SIG-M5 treated with dmso at 0.1 percent for 504 hours (cell line): ENCODE results near the gene CEBPA.

Experiments
- DNase-seq: peaks from one replicate; lab custom pipeline; 2025; ENCODE audit not compliant: unreplicated experiment; lab: John Stamatoyannopoulos, UW

Gene CEBPA

DNA sequence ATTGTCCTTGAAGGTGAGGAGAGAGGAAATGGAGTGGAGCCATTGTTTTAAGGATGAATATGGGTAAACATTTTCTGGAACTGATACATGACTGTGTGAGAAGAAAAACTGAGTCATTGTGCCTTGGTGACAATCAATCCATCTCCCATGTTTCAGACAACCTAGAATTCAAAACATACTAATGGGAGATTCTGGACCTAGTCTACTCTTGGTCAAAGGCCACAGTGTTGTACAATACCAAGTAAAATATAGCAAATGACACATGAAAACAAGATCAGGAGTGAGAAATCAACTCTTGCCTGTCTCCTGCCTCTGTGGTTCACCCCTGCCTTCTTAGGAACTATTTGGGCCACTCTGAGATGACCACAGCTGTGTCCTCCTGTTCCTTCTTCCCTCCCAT lies 13.1 kb downstream of the CEBPA start:
- DNase-seq, result no peak

DNA sequence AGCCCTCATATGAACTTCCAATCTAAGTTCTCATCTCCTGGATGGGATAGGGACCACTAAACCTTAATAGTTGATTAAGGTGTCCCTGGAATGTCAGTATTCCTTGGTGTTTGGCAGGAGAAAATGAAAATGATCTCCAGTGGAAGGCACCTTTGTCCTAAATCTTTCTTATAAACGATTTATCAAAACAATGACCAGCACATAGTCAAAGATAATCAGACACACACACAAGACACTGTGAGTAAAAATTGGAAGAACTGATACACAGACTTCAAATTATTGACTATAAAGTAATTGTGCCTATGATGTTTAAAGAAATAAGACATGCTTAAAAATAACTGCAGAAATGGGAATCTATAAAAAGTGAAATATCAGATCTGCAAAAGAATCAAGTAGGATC lies 13.7 kb downstream of the CEBPA start:
- no peak for DNase-seq

DNA sequence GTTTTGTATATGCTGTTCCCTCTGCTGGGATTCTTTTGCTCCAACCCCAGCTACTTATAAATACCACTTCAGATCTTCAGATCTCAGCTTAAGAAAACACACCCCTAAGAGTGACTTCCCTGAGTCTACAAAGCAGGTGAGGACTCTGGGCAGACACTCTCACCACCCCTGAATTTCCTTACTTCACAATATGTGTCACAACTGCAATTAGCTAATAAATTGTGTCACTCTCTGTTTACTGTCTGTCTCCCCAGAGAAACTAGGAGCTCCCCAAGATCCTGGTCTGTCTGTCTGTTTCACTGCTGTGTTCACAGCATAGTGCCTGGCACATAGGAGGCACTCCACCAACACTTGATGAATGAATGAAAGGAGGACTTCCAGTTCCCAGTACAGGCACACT lies 14.4 kb downstream of the CEBPA start:
- DNase-seq, result no peak

GRCh38 chr19:33287438-33287837 lies 14.9 kb downstream of the CEBPA start:
- no peak for DNase-seq

DNA sequence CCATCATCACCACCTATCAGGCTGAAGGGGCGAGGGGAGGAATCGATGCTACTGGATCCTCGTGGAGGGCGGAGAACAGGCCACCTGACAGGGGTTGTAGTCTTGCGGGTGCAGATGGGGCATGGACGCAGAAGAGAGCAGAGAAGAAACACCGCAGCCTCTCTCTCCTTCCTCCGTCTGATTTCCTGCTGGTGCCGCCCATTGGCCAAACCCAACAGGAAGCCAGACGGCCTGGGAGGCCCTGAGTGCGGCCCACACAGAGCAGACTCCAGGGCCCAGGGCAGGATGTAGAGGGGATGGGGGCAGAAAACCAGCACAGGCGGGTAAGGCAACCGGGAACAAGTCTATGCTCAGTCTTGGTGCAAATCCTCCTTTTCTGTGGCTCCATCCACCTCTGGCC lies 15.4 kb downstream of the CEBPA start:
- no peak for DNase-seq

- no peak for DNase-seq
Observed at GRCh38 chr19:33285441-33285927, 16.9 kb downstream of the CEBPA start.

GRCh38 chr19:33284756-33285155 lies 17.6 kb downstream of the CEBPA start:
- DNase-seq, result no peak

GRCh38 chr19:33284146-33284643 lies 18.1 kb downstream of the CEBPA start:
- no peak for DNase-seq

DNA sequence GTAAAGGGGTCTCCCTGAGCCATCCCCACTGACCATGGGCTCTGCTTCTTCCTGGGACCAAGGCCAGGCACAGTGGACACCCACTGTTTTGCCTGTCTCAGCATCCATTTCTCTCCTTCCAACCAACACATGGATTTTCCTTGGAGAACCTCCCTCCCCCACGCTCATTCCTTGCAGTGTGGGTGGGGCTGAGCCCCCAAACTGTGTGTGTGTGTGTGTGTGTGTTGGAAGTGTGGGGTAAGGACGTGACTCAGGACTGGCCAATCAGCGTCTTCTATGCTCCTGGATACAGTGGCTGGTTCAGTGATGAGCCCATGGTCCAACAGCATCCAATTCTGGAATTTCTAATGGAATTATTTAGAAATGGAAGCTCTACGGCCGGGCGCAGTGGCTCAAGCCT lies 18.7 kb downstream of the CEBPA start:
- no peak for DNase-seq

- no peak for DNase-seq
Observed at GRCh38 chr19:33282036-33282671, 20.2 kb downstream of the CEBPA start.

- no peak for DNase-seq
Observed at GRCh38 chr19:33281296-33281926, 20.9 kb downstream of the CEBPA start.

DNA sequence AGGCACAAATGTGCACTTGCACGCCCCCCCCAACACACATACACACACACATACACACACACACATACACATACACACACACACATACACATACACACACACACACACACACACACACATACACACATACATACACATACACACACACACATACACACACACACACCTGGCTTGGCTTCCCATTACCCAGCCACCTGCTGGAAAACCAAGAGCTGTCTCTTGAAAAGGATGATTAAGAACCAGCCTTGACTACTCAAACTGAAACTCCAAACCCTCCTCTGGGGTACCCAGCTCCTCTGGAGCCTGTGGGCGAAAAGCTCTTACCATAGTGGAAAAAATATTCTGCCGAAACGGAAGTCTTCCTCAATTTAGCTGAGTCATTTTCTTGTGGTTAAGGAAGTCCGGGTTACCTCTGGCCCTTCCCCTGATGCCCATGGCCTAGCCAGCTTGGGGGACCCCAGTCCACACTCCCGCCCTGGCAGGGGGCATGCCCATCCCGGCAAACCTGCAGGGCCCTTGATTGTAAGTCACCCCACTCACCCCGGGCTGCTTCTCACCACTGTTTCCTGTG lies 21.9 kb downstream of the CEBPA start:
- peak; percentile 19 for DNase-seq

DNA sequence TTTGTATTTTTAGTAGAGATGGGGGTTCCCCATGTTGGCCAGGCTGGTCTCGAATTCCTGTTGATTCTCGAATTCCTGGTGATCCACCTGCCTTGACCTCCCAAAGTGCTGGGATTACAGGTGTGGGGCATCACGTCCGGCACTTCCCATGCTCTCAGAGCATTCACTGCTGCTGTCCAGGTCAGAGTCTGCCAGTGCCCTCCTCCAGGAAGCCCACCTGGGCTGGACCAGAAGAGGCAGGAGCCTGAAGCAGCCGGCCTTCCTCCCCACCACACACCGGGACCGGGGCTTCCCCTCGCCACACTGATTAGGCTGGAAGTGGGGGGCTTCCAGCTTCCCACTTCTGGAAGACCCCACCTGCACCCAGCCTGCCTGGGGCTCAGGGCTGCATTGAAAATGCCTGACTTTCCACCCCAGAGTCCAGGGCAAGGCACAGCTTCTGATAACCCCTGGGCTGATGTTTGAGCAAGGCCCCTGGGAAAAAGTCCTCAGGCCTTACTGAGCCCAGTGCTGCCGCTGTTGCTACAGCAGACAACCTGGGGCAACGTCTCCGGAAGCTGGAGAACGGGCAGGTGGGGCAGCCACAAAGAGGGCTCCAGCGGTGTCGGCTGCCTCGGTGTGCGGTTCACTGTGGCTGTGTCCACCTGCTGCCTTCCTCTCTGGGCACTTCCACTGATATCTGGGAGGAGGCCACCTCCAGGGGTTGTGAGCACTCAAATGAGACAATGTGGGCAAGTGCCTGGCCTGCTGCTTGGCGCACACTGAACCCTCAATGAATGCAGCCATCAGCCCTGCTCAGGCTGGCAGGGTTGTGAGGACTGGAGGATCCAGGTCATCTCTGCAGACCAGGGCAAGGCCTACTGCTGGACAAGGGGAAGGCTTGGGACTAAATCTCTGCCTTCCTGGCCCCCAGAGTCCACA lies 22.6 kb downstream of the CEBPA start:
- no peak for DNase-seq

DNA sequence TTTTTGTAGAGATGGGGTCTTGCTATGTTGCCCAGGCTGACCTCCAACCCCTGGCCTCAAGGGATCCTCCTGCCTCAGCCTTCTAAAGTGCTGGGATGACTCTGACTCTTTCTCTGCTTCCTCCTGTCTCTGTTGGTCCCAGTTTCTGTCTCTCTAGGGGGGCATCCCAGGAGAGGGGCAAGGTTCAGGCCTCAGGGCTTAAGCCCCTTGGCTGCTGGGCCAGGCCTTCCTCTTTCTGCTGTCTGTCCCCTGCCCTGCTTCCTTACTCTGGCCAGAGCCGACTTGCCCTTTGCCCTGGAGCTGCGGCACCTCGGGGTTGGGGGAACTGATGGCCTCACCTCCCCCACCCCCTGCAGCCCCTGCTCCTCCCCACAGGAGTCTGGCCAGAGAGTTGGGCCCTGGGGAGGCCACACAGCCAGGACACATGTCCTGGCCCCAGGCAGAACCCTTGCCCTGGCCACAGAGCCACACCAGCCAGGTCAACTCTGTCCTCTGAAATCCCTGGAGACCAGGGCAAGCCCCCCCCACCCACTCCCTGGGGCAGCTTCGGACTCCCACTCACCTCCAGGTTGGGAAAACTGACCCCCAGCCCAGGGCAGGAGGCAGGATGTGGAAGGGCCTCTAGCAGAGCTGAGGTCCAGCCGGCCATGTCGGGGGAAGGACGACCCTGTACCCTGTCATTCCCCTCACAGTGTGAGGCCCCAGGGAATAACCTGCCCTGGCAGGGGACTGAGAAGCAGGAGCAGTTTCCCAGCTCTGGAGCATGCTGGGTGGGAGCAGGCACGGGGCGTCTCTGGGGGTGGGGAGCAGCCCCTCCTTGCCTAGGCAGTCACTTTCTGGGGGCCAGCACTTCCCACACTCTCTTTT lies 23.7 kb downstream of the CEBPA start:
- no peak for DNase-seq

DNA sequence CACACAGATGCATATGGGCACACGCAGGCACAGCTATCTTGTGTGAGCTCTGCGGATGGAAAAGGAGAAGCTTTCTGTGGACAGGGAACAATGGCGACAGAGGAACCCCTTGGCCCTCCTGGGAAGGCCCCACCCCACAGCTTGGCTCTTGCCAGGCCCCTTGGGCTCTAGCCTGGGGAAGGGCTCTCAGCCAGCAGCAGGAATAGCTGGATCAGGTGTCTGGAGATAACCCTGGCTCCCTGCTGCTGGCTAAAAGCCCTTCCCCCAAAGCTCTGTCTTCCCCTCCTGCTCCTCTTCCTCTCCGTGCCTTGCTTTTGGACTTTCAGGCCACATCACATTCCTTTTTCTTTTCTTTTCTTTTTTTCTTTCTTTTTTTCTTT lies 24.3 kb downstream of the CEBPA start:
- no peak for DNase-seq

- DNase-seq, result no peak
Observed at GRCh38 chr19:33277434-33277833, 24.9 kb downstream of the CEBPA start.

- no peak for DNase-seq
Observed at GRCh38 chr19:33275933-33276619, 26.3 kb downstream of the CEBPA start.

DNA sequence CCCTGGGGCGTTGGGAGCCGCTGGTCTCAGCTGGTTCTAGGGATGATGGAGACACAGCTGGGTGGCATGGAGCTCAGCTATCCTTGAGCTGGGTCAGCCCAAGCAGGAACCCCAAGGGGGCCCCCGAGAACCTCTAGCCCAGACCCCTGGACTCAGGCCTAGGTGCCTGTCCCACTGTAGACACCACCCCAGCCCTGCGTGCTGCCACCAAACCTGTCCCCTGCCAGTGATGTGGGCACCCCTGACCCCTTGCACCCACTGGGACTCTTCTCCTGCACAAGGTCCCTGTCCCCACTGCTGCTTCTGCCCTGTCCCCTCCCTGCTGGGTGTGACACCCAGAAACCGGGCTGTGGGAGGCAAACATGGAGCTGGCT lies 26.8 kb downstream of the CEBPA start:
- DNase-seq, result no peak

- no peak for DNase-seq
Observed at GRCh38 chr19:33274663-33275558, 27.4 kb downstream of the CEBPA start.
